OCI-LY1 (cell line): ENCODE results near the gene ENDOD1.

Source experiments
- EZH2 ChIP-seq: fragments of 200-600 bp; sonication (generic), shearing (Covaris generic); IDR thresholded peaks from 2 replicates; pipeline ENCODE4 v1.8.0; 2017; ENCODE audit warnings: borderline replicate concordance, mixed run types, mild to moderate bottlenecking, antibody characterized with exemption, low read length, moderate library complexity, mixed read lengths
- TF ChIP-seq, protein P1 (sequence below): fragments of 200-600 bp; sonication (generic), shearing (Covaris generic); IDR thresholded peaks from 2 replicates; pipeline ENCODE4 v1.5.1; 2017; ENCODE audit warnings: mild to moderate bottlenecking, antibody characterized with exemption, low read length, moderate library complexity, mixed read lengths

DNA sequence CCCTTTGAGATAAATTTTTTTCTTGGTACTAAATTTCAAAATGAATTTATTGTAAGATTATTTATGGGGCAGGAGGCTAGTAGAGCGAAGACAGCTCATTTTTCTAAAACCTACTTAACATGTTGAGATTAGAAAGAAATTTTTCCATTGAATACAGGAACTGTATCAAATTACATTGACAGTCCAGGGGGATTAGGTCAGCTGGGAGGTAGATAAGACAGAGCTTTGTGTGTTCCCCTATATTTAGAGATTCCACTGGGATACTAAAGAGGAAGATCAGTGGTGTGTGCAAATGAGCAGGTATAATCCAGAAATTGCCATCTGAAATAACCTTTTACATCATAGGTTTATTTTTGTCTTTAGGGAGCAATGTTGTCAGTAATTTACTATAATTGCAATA, 32.1 kb downstream of the ENDOD1 start:
- TF ChIP-seq EZH2, result no peak
- TF ChIP-seq, protein P1, sequence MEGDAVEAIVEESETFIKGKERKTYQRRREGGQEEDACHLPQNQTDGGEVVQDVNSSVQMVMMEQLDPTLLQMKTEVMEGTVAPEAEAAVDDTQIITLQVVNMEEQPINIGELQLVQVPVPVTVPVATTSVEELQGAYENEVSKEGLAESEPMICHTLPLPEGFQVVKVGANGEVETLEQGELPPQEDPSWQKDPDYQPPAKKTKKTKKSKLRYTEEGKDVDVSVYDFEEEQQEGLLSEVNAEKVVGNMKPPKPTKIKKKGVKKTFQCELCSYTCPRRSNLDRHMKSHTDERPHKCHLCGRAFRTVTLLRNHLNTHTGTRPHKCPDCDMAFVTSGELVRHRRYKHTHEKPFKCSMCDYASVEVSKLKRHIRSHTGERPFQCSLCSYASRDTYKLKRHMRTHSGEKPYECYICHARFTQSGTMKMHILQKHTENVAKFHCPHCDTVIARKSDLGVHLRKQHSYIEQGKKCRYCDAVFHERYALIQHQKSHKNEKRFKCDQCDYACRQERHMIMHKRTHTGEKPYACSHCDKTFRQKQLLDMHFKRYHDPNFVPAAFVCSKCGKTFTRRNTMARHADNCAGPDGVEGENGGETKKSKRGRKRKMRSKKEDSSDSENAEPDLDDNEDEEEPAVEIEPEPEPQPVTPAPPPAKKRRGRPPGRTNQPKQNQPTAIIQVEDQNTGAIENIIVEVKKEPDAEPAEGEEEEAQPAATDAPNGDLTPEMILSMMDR, result no peak
